ENCODE measurements around the gene ZNF593. TPM values are rescaled to one million over a fixed set of nuclear protein-coding genes. Genes with fewer than 3 reads are reported as not detected.
A peak's percentile ranks its signal among the peaks of the same experiment; 100 is the strongest.

The ZNF593 gene
- total and polyA plus RNA-seq, 9 of the 15 experiments (the other 6 are each of a cell fraction or from before 2014, with no cell fraction given) = 9.8 to 334 (median 48.2) TPM

GRCh38 chr1:26162220-26162709, 7.4 kb upstream of the ZNF593 start (continued):
- TF ChIP-seq REST (IDR thresholded peaks at IDR 0.05; ENCODE audit: borderline replicate concordance) (no peak), REST (CRISPR knock-in tag; IDR thresholded peaks at IDR 0.05; ENCODE audit: low read depth) (no peak), ZNF280B (CRISPR knock-in tag; IDR thresholded peaks at IDR 0.05) (no peak), SIRT6 (IDR thresholded peaks at IDR 0.05; ENCODE audit: low read depth, low read length) (no peak), RBM22 (IDR thresholded peaks at IDR 0.05; ENCODE audit: low read depth, low read length, poor library complexity, severe bottlenecking) (no peak), TEAD2 (tag; IDR thresholded peaks at IDR 0.05) (no peak), STAG1 (CRISPR knock-in tag; IDR thresholded peaks at IDR 0.05; ENCODE audit: borderline replicate concordance) (no peak), MTF1 (CRISPR knock-in tag; IDR thresholded peaks at IDR 0.05; ENCODE audit: borderline replicate concordance) (no peak), SP2 (IDR thresholded peaks at IDR 0.05; ENCODE audit: extremely low read depth, low read depth, low read length, poor library complexity, severe bottlenecking) (no peak), ZKSCAN8 (CRISPR knock-in tag; IDR thresholded peaks at IDR 0.05) (no peak), DPF2 (IDR thresholded peaks at IDR 0.05) (0 out of 2 replicates have a peak, but pooled peaks have one; percentile 10), RHOXF2B (CRISPR knock-in tag; conservative IDR thresholded peaks at IDR 0.05) (no peak), STAT5A (IDR thresholded peaks at IDR 0.05; ENCODE audit: borderline replicate concordance, low read length) (no peak), JUN (IDR thresholded peaks at IDR 0.05; ENCODE audit: borderline replicate concordance, low read depth, low read length) (no peak), JUN (CRISPR knock-in tag; IDR thresholded peaks at IDR 0.05; ENCODE audit: borderline replicate concordance) (no peak), KAT8 (IDR thresholded peaks at IDR 0.05; ENCODE audit: low read depth) (no peak), ZBTB2 (IDR thresholded peaks at IDR 0.05) (no peak), KLF1 (tag; IDR thresholded peaks at IDR 0.05) (no peak), ZNF586 (CRISPR knock-in tag; conservative IDR thresholded peaks at IDR 0.05) (no peak), KLF10 (CRISPR knock-in tag; IDR thresholded peaks at IDR 0.05) (no peak)
